ENCODE measurements around the gene KRTAP1-5.
"Not testable (repeated sequence)": the region's sequence is repeated elsewhere in the genome, so short reads cannot be mapped to it uniquely, and the experiment has no call there.

Gene KRTAP1-5

GRCh38 chr17:41026715-41027471, at the start of gene KRTAP1-5:
Gene KRTAP1-5, minus strand, starts transcription at chr17:41027208. Its CDS starts 53 bp downstream, at chr17:41027155.
- DNase-seq = no peak

GRCh38 chr17:41076788-41077187, 49.8 kb upstream of the KRTAP1-5 start:
- no peak for DNase-seq

GRCh38 chr17:41073676-41074075, 46.7 kb upstream of the KRTAP1-5 start:
- DNase-seq = no peak

- no peak for DNase-seq
Observed at GRCh38 chr17:41071606-41072360, 44.8 kb upstream of the KRTAP1-5 start.

- no peak for DNase-seq
Observed at GRCh38 chr17:41069031-41069430, 42.0 kb upstream of the KRTAP1-5 start.

- no peak for DNase-seq
Observed at GRCh38 chr17:41067281-41067680, 40.3 kb upstream of the KRTAP1-5 start.

- no peak for DNase-seq
Observed at GRCh38 chr17:41065829-41066624, 39.0 kb upstream of the KRTAP1-5 start, which contains the start of gene KRTAP2-4. Gene KRTAP2-4, minus strand, starts transcription at chr17:41065879. Its CDS starts 34 bp downstream, at chr17:41065845.

GRCh38 chr17:41065016-41065689, 38.1 kb upstream of the KRTAP1-5 start:
- not testable (repeated sequence) for DNase-seq

- no peak for DNase-seq
Observed at GRCh38 chr17:41064301-41064700, 37.3 kb upstream of the KRTAP1-5 start.

- DNase-seq = no peak
Observed at GRCh38 chr17:41063449-41063848, 36.4 kb upstream of the KRTAP1-5 start.

GRCh38 chr17:41061964-41062363, 35.0 kb upstream of the KRTAP1-5 start:
- no peak for DNase-seq

GRCh38 chr17:41060052-41060604, 33.1 kb upstream of the KRTAP1-5 start, which contains the start of gene KRTAP2-3:
Gene KRTAP2-3, minus strand, starts transcription at chr17:41060114. Its CDS starts 64 bp downstream, at chr17:41060050.
- no peak for DNase-seq

- DNase-seq = not testable (repeated sequence)
Observed at GRCh38 chr17:41059276-41060051, 32.5 kb upstream of the KRTAP1-5 start.

GRCh38 chr17:41058741-41059140, 31.7 kb upstream of the KRTAP1-5 start:
- DNase-seq = no peak

- DNase-seq = no peak
Observed at GRCh38 chr17:41057547-41057946, 30.5 kb upstream of the KRTAP1-5 start.

GRCh38 chr17:41055130-41055529, 28.1 kb upstream of the KRTAP1-5 start, which contains the start of gene KRTAP2-2:
Gene KRTAP2-2, minus strand, starts transcription at chr17:41055230. Its CDS starts 19 bp downstream, at chr17:41055211.
- DNase-seq = not testable (repeated sequence)

- DNase-seq = not testable (repeated sequence)
Observed at GRCh38 chr17:41054556-41054955, 27.5 kb upstream of the KRTAP1-5 start.

- no peak for DNase-seq
Observed at GRCh38 chr17:41054025-41054424, 27.0 kb upstream of the KRTAP1-5 start.

- DNase-seq = no peak
Observed at GRCh38 chr17:41052566-41052965, 25.6 kb upstream of the KRTAP1-5 start.

- no peak for DNase-seq
Observed at GRCh38 chr17:41049110-41049509, 22.1 kb upstream of the KRTAP1-5 start.

GRCh38 chr17:41048441-41048840, 21.4 kb upstream of the KRTAP1-5 start:
- no peak for DNase-seq
